HG03025 (cell line): Measurements from ENCODE around the gene FGF2.
"Not testable (repeated sequence)": the region's sequence is repeated elsewhere in the genome, so short reads cannot be mapped to it uniquely, and the experiment has no call there.

ENCODE experiments used
- ATAC-seq: cut with Tn5 transposase; IDR thresholded peaks from one replicate; pipeline ENCODE4 v1.9.1; 2021; ENCODE audit warnings: mild to moderate bottlenecking, moderate library complexity; ENCODE audit not compliant: unreplicated experiment, low FRiP score

Gene FGF2

DNA sequence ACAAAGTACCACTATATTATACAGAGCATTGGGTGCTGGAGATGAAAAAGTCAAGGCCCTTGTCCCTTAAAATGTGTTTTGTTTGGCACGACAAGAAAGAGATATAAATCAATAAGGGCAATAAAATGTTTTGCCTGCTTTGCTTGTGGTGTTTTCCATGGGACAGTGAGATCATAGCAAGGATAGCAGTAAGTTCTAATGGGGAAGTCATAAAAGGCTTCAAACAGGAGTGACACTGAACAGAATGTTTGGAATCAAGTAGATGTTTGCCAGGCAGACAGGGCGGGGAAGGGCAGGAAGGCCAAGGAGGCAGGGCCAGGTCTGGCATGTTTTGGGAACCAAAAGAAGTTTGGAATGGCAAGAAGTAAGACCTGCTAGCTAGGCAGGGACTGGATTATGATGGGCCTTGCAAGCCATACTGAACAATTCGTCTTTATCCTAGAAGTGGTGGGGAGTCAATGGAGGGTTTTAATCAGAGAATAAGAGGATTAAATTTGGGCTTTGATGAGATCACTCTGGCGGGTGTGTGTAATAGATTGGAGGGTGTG lies 16.4 kb downstream of the FGF2 start:
- no peak for ATAC-seq

DNA sequence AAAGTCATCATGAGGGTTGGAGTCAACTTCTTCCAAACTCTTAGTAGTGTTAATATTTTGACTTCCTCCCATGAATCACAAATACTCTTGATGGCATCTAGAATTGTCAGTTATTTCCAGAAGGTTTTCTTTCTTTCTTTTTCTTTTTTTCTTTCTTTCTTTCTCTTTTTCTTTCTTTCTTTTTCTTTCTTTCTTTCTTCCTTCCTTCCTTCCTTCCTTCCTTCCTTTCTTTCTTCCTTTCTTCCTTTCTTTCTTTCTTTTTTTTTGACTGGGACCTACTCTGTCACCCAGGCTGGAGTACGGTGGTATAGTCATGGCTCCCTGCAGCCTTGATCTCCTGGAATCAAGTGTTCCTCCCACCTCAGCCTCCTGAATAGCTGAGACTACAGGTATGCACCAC lies 17.8 kb downstream of the FGF2 start:
- ATAC-seq = not testable (repeated sequence)

DNA sequence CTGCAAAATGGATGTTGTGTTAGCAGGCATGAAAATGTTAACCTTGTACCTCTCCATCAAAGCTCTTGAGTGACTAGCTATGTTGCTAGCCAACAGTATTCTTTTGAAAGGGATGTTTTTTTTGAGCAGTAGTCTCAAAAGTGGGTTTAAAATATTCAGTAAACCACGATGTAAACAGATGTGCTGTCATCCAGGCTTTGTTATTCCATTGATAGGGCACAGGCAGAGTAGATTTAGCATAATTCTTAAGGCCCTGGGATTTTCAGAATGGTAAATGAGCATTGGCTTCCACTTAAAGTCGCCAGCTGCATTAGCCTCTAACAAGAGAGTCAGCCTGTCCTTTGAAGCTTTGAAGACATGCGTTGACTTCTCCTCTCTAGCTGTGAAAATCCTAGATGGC lies 18.4 kb downstream of the FGF2 start:
- ATAC-seq = no peak

GRCh38 chr4:122845760-122846159 lies 19.1 kb downstream of the FGF2 start:
- no peak for ATAC-seq

GRCh38 chr4:122847931-122848330 lies 21.3 kb downstream of the FGF2 start:
- ATAC-seq = no peak

DNA sequence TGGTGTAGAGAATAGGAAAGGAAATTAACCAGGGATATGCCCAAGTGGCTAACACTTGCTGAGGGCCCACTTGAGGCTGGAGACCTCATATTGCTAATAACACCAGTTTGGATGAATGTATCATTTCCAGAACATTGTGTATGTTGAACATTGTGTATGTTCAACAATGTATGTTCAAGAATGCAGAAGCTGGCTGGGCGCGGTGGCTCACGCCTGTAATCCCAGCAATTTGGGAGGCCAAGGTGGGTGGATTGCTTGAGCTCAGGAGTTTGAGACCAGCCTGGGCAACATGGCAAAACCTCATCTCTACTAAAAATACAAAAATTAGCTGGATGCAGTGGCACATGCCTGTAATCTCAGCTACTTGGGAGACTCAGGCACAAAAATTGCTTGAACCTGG lies 23.2 kb downstream of the FGF2 start:
- not testable (repeated sequence) for ATAC-seq

GRCh38 chr4:122851568-122851967 lies 24.9 kb downstream of the FGF2 start:
- ATAC-seq = no peak

- no peak for ATAC-seq
Observed at GRCh38 chr4:122854447-122855352, 28.1 kb downstream of the FGF2 start.

GRCh38 chr4:122855353-122855890 lies 28.8 kb downstream of the FGF2 start:
- ATAC-seq = no peak

- ATAC-seq = no peak
Observed at GRCh38 chr4:122857160-122857559, 30.5 kb downstream of the FGF2 start.

- ATAC-seq = no peak
Observed at GRCh38 chr4:122858705-122859104, 32.1 kb downstream of the FGF2 start.

DNA sequence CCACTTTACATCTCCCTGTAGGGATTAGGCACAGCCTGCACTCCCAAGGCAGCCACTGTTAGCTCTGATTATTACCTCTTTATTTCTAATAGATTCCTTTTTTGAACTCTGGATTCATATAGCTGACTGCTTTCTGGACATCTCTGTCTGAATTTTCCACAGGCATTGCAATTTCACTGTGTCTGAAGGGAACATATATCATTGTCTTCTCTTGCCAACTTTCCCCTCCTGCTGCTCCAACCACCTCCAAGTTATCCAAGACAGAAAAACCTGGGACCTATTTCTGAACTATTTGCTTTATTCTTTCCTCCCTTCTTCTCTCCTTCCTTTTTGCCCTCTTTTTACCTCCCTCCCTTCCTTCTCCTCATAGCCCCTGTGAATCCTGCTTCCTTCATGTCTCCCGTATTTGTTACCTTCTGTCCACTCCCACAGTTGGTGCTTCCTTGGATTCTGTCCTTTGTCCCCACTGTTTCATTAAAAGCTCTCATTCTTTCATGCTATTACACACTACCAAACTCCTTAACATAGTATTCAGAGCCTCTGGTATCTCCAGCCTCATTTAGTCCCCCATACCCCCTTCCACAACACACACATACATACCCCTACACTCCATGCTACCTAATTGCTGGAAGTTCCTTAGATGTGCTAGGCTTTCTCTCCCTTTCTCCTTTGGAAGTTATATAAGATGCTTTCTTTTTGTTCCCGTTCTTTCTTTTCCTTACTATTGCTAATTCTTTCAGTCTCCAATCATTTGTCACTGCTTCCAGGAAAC lies 34.7 kb downstream of the FGF2 start:
- ATAC-seq = no peak

GRCh38 chr4:122863639-122864038 lies 37.0 kb downstream of the FGF2 start:
- ATAC-seq = no peak

GRCh38 chr4:122865425-122865824 lies 38.8 kb downstream of the FGF2 start:
- no peak for ATAC-seq

GRCh38 chr4:122868235-122868634 lies 41.6 kb downstream of the FGF2 start:
- ATAC-seq = not testable (repeated sequence)

DNA sequence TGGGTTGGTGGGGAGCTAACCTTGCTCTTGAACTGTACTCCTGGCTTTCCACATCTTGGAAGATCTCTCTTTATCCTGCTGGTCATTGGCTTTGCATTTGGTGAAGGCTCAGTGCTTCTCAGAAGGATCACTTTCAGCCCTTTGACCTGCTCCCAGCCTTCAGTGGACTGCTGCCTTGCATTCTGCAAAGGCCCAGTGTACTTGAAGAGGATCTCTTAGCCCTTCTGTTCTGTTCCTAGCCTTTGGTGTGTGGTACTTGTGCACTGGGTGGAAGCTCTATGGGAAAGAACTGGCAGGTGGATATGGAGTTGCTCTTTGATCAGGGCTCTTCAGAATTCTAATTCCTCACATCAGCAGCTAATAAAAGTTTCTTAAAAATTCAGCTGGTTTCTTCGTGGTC lies 46.5 kb downstream of the FGF2 start:
- no peak for ATAC-seq

- ATAC-seq = no peak
Observed at GRCh38 chr4:122873821-122874593, 47.4 kb downstream of the FGF2 start.

DNA sequence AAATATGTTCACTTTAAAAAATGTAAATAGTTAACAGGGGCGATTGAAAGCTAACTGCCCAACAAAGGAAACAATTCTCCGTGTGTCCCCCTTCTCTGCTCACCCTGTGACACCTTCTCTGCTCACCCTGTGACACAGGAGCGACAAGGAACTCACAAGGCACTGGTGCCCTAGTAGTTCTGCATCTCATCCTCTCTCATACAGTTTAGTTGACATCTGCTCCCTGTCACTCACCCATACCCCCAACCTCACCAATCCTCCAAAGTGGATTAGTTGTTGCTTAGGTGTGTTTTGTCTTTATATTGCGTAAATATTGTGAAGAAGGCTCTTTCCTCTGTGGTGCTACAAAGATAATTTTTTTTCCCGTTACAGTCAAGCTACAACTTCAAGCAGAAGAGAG lies 49.3 kb downstream of the FGF2 start:
- ATAC-seq = no peak

DNA sequence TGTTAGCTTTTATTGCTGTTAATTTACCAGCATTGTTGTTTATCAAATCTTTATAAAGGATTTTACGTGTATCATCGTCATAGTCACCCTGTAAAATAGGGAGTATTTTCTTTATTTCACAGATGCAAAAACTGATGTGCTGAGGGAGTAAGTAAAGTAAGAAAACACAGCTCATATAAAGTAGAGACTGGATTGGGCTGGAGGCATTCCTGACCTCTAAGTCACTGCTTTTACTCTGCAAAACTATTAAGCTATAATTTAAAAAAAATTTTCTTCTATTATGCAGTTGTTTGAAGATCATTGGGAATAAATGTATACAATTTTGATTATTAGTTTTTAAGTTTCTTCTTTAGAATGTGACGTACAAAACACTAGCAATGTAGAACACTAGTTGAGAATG lies 49.8 kb downstream of the FGF2 start:
- ATAC-seq = no peak

GRCh38 chr4:122879001-122879400 lies 52.4 kb downstream of the FGF2 start:
- ATAC-seq = no peak
